Hepatic stellate cell (primary cell): ENCODE results near the gene TUBB4A.
"Not testable (repeated sequence)": the region's sequence is repeated elsewhere in the genome, so short reads cannot be mapped to it uniquely, and the experiment has no call there.

ENCODE experiments used
- DNase-seq: peaks from one replicate; pipeline ENCODE4 v3.0.0; 2011; ENCODE audit warnings: low spot score

TUBB4A gene

DNA sequence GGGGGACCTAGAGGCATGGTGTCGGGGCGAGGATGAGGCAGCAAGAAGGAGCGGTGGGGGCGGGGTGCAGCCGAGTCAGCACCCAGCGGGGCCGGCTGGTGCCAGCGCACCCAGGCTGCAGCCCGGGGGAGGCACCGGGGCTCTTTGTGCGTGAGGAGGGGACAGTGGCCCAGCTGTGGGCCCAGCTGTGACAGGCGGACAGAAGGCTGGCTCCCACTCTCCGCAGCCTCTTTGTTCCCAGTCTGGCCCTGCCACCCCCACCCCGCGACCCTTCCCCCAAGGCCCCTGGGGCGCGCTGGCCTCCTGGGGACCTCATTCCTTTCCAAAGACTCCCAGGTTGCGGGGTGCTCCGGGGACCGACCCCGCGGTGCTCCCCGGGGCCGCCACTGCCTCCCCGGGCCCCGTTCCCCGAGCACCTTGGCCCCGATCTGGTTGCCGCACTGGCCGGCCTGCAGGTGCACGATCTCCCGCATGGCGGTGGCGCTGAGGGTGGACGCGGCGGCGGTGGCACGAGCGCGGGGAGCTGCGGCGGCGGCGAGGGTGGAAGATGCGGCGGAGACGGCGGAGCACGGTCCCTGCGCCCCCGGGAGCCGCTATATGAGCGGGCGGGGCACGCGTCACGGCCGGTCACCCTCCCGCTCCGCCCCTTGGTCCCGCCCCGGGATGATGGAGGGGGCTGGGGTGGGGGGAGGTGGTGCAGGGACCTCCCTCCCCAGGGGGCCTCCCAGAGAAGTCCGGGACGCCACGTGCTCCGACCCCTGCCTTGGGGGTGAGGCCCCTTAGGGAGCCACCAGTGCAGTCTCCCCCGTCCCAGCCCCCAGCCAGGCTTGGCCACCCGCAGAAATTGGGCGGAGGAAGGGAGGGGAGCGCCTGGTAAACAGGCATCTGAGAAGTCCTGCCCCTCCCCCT, at the start of gene TUBB4A:
Gene TUBB4A (minus strand): TSS at position 570 of the 909 bp plus-strand sequence. CDS start 97 bp downstream, at position 473.
- DNase-seq, result no peak

DNA sequence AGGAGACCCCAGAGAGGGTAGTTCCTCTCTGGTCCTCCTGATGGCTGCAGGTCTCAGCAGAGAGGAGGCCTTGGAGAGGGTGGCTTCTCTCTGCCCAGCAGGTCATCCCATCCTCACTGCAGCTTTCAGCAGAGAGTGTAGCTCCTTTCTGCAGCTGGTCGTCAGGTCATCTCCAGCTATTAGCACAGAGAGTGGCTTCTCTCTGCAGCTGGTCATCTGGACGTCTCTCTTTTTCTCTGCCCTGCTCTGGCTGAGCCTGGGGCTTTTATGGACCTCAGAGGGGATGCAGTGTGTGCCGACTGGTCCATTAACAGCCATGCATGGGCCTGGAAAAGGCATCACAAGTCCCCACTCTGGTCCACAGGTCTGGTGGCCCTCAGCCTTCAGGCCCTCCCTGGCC, 49.0 kb upstream of the TUBB4A start:
- no peak for DNase-seq

- not testable (repeated sequence) for DNase-seq
Observed at GRCh38 chr19:6550679-6551078, 48.6 kb upstream of the TUBB4A start.

DNA sequence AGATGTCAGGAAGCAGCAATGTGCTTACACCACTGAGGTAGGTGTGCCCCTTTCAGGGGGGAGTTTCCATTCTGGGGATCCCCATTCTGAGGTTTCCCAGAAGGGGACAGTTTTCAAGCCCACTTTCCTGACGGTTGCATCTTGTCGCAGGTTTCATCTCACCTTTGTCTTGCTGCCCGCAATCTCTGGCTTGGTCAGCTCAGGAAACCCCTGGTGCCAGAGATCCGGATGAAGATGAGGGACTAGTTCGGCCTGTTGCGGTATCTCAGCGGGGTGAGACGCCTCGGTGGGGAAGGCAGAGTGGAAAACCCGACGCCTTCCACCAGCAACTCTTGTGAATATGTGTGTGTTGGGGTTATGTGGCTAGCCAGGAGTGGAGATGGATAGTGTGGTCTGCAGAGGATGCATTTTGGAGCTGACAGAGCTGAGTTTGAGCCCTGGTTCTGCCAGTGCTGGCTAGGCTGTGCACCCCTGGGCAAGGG, 41.8 kb upstream of the TUBB4A start:
- DNase-seq, result no peak

DNA sequence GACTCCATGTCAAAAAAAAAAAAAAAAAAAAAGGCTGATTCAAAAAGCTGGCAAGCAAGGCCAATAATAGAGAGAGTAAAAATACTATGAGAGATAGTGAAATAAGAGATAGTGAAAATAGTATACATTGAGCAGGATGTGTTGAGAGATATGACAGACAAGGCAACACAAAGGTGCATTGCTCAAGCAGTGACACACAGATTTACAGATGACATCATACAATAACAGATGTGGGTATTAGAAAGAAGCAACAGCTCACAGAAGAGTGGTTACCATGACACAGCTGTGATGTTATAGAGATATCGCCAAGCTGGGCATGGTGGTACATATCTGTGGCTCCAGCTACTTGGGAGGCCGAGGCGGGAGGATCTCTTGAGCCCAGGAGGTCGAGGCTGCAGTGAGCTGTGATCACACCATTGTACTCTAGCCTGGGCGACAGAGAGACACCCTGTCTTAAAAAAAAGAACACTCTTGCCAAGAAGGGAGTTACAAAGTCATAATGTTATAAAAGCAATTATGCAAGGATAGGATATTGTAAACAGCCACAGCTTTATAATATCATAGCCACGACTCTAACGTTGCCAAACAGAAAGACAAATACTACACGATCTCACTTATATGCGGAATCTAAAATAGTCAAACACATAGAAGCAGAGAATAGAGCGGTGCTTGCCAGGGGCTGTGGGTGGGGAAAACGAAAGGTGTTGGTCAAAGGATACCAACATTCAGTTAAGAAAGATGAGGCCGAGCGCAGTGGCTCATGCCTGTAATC, 39.0 kb upstream of the TUBB4A start:
- DNase-seq, result no peak

GRCh38 chr19:6539514-6539913, 37.4 kb upstream of the TUBB4A start:
- DNase-seq, result no peak

- no peak for DNase-seq
Observed at GRCh38 chr19:6535558-6536137, 33.5 kb upstream of the TUBB4A start.

DNA sequence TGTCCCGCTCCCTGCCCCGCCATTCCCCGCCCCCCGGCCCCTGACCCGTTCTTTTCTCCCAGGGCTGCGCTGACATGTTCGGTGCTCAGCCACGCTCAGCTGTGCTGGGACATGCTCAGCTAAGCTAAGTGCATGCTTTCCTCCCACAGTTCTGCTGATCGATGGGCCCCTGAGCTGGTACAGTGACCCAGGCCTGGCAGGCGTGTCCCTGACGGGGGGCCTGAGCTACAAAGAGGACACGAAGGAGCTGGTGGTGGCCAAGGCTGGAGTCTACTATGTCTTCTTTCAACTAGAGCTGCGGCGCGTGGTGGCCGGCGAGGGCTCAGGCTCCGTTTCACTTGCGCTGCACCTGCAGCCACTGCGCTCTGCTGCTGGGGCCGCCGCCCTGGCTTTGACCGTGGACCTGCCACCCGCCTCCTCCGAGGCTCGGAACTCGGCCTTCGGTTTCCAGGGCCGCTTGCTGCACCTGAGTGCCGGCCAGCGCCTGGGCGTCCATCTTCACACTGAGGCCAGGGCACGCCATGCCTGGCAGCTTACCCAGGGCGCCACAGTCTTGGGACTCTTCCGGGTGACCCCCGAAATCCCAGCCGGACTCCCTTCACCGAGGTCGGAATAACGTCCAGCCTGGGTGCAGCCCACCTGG, 32.5 kb upstream of the TUBB4A start:
- DNase-seq, result no peak

DNA sequence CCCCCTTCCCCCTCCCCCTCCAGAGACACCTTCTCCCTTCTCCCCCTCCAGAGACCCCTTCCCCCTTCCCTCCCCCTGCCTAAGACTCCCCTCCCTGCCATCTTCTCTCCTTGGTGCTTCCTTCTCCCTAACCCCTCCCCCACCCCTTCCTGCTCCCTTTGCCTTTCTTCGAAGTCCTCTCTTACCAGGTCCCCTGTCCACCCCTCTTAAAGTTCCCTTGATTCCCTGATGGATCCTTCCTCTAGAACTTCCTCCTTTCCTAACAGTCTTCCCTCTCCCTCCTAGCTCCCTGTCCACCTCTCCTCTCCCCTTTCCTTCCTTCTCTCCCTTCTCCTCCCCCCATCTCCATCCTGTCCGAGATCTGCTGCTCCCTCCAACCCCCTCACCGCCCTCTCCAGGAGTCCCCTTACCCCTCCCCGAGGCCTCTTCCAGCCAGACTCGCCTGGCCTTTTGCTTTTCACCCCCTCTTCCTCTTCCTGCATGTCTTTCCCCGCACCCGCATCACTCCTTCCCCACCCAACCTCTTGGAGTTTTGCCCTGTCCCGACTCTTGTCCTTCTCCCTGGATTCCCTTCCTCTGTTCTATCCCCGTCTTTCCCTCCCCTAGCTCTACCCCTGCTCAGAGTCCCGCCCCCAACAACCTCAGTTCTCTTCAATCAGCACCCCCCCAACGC, 31.8 kb upstream of the TUBB4A start:
- DNase-seq, result no peak

DNA sequence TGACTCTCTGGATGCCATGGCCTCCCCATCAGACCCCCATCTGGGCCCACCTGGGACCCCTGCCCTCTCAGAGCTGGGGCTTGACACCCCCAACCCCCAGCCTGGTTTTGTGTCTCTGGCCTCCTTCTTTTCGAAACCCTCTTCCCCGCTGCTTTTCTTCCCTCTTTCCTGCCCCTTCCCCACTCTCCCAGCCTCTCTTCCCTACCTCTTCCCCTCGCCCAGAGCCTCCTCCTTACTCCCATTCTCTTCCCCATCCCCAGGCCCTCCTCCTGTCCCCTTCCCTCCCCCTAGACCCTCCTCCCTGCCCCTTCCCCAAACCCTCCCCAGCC, 30.9 kb upstream of the TUBB4A start:
- no peak for DNase-seq

DNA sequence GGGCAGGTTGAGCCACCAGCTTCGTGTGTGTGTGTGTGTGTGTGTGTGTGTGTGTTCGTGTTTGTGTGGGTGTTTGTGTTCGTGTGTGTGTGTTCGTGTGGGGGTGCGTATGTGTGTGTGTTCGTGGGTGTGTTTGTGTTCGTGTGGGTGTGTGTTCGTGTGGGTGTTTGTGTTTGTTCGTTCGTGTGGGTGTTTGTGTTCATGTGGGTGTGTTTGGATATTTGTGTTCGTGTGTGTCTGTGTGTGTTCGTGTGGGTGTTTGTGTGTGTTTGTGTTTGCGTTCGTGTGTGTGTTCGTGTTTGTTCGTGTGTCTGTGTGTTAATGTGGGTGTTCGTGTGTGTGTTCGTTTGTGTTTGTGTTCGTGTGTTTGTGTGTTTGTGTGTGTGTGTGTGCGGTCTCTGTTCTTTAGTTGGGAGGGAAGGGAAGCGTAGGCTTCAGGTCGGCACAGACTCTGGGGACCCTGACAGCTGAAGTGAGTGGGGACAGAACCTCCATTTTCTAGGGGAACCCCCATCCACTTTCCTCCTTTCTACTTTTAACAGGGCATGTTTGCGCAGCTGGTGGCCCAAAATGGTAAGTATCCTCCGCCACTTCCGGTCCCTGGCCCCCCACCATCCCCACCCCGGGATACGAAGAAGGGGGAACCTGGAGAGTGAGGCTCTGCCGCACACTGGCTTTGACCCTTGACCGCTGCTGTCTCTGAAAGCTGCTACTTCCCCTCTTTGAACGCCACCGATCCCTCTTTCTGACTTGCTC, 30.3 kb upstream of the TUBB4A start:
- DNase-seq, result no peak

DNA sequence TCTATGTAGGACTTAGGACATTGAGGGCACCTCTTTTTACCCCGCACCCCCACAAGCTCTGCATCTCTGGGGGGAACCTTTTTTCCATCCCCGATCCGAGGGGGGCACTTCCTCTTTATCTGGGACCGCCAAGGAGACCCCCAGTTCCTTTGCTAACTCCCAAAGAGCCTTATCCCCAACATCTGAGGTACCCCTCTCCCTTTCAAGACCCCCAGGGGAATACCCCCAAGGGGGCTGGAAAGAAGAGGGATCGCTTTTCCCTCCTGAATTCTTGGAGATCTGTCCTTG, 29.8 kb upstream of the TUBB4A start:
- no peak for DNase-seq

GRCh38 chr19:6531163-6531955, 29.2 kb upstream of the TUBB4A start:
- DNase-seq, result no peak

- peak; percentile 89 for DNase-seq
Observed at GRCh38 chr19:6530386-6531162, 28.5 kb upstream of the TUBB4A start, which contains the start of gene TNFSF9. Gene TNFSF9, plus strand, starts transcription at chr19:6531026. Its CDS starts 11 bp downstream, at chr19:6531037.

- no peak for DNase-seq
Observed at GRCh38 chr19:6529937-6530385, 27.9 kb upstream of the TUBB4A start.

DNA sequence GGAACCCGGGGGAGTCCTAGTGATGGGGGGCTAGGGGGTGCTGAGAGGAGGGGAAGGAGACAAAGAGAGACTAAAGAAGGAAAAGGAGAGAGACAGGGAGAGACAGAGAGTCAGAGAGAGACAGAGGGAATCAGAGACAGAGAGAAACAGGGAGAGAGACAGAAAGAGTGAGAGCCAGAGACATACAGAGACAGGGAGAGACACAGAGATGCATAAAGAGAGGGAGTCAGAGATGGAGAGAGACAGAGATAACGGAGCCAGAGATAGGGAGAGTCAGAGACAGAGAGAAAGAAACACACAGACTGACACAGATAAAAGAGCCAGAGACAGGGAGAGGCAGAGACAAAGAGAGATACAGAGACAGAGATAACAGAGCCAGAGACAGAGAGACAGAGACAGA, 27.2 kb upstream of the TUBB4A start:
- DNase-seq, result no peak

- no peak for DNase-seq
Observed at GRCh38 chr19:6528544-6529121, 26.5 kb upstream of the TUBB4A start.

DNA sequence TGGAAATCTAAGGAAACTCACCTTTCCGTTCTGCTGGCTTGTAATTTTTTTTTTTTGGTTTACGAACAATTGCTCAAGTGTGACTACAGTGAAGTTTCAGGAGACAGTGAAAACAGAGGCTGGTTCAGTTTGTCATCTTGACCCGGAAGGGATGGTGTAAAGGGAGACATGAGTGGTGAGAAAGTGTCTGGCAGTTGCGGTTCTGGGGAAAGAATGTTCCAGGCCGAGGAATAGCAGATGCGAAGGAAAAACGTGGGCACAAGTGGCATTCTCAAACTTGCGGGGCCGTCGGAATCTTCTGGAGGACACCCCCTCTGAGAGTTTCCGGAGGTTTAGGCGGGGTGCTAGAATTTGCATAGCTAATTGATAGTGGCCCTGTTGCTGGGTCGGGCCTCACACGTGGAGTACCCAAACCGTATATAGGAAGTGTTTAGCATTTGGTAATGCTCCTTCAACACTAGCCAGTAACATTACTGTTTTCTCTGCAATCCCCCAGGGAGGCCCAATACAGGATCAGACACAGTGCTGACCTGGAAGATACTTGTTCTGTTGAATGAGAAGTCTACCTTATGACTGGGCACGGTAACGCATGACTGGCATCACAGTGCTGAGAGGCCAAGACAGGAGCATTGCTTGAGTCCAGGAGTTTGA, 25.9 kb upstream of the TUBB4A start:
- DNase-seq, result no peak
